Stimulated activated CD4-positive, alpha-beta T cell treated with anti-CD3 and anti-CD28 coated beads, TNF-alpha, amount 100 ng/mL, for 24 hours (primary cell): ENCODE results near the gene HKDC1.
"Not testable (repeated sequence)": the region's sequence is repeated elsewhere in the genome, so short reads cannot be mapped to it uniquely, and the experiment has no call there.

Experiments
- DNase-seq, 3 experiments: peaks; one replicate each; pipeline ENCODE4 v3.0.0-alpha.2; 2020; ENCODE audit warnings: low read depth in 3 of 3

HKDC1 gene, protein sequence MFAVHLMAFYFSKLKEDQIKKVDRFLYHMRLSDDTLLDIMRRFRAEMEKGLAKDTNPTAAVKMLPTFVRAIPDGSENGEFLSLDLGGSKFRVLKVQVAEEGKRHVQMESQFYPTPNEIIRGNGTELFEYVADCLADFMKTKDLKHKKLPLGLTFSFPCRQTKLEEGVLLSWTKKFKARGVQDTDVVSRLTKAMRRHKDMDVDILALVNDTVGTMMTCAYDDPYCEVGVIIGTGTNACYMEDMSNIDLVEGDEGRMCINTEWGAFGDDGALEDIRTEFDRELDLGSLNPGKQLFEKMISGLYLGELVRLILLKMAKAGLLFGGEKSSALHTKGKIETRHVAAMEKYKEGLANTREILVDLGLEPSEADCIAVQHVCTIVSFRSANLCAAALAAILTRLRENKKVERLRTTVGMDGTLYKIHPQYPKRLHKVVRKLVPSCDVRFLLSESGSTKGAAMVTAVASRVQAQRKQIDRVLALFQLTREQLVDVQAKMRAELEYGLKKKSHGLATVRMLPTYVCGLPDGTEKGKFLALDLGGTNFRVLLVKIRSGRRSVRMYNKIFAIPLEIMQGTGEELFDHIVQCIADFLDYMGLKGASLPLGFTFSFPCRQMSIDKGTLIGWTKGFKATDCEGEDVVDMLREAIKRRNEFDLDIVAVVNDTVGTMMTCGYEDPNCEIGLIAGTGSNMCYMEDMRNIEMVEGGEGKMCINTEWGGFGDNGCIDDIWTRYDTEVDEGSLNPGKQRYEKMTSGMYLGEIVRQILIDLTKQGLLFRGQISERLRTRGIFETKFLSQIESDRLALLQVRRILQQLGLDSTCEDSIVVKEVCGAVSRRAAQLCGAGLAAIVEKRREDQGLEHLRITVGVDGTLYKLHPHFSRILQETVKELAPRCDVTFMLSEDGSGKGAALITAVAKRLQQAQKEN

DNA sequence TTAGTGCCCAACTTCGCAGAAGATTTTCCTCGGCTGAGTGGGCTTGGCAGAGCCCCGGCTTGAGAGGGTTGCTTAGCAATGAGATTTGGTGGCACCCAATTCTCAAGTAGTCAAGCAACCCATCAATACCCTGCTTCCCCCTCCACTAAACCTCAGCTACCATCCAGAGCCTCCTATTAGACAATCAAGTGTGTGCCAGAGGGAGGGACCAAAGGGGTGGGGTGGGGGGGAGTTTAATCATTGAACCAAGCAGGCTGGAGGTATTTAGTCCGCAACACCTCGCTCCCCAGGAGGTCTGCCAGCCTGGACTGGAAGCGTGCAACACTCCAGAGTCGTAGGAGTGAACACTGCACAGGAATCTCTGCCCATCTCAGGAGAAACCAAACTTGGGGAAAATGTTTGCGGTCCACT is at the start of gene HKDC1:
Gene HKDC1, plus strand, starts transcription at position 292 of the 411 bp plus-strand sequence. Its CDS starts 104 bp downstream, at position 396.
- DNase-seq: no peak

DNA sequence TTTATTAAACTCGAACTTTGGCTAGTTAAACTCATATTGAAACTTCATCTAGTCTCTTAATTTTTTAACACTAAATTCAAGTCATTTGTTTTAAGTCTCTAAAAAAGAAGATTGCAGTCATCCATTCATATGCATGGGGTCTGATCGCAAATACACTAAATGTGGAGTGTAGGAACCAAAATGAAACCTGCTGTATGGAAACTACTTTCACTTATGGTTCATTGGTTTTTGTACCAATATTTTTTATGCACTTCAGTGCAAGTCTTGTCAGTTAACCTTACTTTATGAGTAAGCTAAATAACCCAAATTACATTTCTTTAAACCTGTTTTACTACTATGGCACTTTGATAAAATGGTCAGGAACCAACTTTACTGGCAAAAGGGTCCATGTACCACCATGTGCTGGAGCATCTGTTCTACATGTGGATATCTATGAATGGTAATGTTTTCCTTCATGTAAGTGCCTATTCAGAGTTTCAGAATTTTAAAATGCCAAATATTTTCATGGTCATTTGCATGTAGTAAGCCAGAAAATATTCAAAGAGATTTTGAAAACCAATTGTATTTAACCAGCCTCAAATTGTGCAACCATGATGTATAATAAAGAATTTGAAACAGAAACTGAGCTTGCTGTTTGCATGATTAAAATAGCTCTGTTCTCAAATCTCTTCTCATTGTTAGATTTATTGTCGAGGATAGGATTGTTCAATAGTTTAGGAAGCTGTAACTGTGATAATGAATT is 47.7 kb upstream of the HKDC1 start:
- DNase-seq: no peak

DNA sequence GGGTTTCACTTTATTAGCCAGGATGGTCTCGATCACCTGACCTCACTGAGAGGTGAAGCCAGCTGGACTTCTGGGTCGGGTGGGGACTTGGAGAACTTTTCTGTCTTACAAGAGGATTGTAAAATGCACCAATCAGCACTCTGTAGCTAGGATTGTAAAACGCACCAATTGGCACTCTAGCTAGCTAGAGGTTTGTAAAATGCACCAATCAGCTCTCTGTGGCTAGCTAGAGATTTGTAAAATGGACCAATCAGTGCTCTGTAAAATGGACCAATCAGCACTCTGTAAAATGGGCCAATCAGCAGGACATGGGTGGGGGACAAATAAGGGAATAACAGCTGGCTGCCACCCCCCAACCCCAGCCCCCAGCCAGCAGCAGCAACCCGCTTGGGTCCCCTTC is 44.8 kb upstream of the HKDC1 start:
- DNase-seq: not testable (repeated sequence)

DNA sequence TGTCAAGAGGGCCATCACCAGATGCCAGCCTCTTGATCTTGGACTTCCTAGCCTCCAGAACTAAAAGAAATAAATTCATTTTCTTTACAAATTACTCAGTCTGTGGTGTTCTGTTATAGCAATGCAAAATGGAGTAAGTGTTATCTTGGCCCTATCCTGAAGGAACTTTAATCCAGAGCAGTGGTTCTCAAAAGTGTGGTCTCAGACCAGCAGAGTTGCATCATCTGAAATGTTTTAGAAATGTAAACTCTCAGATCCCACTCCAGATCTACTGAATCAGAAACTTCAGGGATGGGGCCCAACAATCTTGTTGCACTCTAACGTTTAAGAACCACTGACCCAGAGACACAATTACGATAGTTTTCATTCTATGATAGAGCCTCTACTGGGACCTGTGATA is 43.3 kb upstream of the HKDC1 start:
- DNase-seq: no peak

DNA sequence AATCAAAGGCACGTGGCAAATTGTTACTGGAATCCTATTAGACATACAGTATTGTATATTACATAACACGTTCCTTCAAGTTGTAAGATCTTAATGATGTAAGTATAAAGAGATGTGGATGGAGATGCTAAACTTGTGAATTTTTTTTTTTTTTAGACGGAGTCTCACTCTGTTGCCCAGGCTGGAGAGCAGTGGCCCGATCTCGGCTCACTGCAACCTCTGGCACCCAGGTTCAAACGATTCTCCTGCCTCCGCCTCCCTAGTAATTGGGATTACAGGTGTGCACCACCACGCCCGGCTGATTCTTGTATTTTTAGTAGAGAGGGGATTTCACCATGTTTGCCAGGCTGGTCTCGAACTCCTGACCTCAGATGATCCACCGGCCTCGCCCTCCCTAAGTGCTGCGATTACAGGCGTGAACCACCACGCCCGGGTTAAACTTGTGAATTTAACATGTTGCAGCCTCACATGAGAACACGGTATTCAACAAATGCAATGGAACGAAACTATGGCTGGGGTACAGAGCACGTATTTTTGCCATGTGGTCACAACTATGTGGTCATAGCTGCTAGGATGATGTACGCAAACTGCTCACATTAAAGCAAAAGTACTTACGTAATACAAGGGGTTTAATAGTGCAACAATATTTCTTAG is 40.9 kb upstream of the HKDC1 start:
- DNase-seq: no peak

DNA sequence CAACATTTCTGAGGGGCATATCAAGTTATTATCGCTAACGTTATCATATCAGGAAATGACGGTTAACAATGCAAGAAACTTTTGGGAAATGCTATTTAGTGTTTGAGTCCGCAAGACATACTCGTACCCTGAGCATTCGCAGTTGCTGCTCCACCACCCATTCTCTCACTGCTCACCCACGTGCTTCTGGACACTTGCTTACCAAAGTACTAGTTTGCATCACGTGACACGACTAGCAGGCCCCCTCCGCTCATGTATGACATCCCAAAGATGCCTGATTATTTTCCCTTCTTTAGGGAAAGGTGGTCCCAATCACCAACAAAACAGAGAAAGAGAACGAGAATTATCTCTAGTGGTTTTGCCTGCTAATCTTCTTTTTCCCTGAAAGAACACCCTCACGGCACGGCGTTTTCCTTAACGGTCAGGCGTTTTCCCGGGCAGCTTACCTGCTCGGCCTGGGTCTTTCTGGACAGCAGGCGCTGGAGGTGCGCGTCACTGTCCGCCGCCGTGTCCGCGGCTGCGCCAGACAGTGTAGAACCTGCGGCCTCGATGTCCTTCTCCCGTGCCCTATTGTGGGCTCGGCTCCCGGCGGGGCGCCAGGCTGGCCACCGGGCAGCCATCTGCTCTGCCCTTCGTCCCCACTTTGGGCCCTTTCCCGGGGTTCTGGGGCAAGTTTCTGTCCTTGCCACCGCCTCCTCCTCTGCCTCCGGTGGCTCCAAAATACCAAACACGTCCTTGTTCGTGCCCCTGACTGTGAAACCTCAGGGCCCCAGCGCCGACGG is 40.2 kb upstream of the HKDC1 start, which contains the start of gene SUPV3L1:
Gene SUPV3L1, plus strand, starts transcription at position 492 of the 782 bp plus-strand sequence. Its CDS starts 58 bp downstream, at position 550.
- peak; percentile 67 to 84 (median 78) for DNase-seq

DNA sequence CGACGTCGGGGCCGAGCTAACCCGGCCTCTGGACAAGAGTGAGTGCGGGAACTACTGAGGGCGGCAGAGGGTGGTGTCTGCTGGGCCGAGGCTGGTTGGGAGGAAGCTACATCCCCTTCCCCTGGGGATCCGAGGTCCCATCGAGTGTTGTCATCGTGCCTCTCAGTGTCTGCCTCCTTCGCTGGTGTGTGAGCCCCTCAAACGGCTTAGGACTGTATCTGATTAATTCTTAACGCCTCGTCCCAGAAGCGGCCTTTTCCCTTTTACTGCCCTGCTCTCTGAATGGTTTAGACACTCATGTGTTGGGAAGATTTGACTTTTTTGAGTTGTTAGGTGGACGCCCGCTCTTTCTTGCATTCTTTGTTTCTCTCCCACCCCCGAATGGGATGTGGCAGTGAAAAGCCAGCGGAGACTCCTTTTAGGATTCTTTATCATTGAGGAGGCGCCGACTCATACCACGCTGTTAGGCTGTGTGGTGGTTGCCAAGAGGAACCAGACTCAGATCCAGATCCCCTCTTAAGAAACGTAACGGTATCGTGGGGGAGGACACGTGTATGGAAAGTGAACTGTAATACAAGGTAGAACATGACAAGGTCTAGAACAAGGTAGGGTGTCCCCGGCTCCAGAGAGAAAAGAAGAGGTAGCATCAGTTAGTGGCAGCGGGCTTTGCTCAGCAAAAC is 39.5 kb upstream of the HKDC1 start:
- peak in 1 of 3 experiments; percentile 8 for DNase-seq

DNA sequence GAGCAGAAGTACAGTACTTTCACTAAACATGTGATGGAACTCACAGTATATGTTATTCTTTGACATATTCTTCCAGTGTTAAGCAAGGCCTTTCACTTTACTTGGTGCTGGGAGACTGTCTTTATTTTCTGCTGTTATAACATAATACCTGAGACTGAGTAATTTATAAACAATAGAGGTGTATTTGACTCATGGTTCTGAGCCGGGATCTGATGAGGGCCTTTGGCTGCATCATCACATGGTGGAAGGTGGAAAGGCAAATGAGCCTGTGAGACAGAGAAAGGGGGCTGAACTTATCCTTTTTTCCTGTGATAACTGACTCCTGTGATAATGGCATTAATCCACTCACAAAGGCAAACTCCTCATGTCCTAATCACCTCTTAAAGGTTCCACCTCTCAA is 38.7 kb upstream of the HKDC1 start:
- DNase-seq: no peak

DNA sequence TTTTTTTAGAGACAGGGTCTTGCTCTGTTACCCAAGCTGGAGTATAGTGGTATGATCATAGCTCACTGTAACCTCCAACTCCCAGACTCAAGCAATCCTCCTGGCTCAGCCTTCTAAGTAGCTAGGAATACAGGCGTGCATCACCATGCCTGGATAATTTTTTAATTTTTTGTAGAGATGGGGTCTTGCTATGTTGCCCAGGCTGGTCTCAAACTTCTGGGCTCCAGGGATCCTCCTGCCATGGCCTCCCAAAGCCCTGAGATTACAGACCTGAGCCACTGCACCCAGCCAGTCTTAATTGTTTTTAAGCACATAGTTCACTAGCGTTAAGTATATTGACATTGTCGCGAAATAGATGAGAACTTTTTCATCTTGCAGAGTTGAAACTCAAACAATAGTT is 38.1 kb upstream of the HKDC1 start:
- DNase-seq: no peak

DNA sequence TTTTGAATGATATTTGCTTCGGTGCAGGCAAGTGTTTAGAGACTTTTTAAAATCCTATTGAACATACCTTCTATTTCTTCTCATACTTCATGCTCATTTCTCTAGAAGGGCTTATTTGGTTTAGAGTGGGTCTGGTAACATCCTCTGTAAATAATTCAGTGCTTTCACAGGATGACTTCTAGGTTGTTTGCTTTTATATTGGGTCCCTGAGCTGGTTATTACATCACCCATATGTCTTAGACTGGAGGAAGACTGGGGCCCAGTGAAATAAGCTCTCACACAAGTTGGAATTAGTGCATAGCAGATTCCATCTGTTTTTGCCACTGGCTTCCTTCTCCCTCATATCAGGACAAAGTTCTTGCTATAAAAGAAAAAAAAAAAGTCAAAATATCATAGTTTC is 33.6 kb upstream of the HKDC1 start:
- no peak for DNase-seq

DNA sequence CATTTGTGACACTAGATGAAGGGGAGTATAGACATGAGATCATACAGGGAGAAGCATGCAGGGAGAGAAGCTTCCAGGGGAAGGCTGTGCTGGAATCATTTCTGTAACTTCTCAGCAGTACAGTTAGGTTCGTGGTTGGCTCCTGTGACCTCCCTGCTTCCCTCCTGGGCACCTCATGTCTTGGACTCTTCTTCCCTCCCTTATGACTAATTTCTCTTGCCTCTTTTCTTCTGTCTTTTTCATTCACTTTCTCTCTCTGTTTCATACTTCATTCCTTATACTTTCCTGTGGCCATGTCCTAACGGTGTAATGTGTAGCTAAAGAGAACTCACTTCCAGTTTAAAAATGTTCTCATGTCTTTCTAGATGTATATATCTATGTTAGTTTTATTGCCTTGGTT is 19.1 kb upstream of the HKDC1 start:
- no peak for DNase-seq

DNA sequence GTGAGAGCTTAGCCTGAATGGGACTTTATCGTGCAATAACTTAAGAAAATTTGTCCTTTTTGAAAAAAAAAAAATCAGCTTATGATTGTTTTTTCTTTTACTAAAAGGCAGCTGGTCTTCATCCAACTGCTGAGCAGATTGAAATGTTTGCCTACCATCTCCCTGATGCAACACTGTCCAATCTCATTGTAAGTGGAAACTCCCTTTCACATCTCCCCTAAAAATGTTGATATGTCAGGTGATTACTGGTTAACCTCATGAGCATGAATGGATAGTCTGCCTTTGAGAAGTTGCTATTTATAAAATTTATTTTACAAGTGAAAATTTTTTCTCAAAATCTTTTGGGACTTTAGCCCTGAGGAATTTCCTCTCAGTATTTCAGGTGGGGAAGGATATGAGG is 17.8 kb upstream of the HKDC1 start:
- DNase-seq: no peak

DNA sequence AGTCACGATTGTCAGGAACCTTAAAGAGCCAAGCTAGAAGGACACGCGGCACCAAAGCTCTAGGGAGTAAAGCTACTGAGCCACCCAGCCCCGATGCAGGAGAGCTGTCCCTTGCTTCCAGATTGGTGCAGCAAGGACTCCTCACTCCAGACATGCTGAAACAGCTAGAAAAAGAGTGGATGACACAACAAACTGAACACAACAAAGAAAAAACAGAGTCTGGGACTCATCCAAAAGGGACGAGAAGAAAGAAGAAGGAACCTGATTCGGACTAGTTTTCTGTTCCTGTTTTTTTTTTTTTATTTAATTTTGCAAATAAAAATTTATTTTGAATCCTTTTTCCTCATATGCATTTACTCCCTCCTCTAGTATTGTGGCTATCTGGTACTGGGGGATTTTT is 11.4 kb upstream of the HKDC1 start:
- no peak for DNase-seq

DNA sequence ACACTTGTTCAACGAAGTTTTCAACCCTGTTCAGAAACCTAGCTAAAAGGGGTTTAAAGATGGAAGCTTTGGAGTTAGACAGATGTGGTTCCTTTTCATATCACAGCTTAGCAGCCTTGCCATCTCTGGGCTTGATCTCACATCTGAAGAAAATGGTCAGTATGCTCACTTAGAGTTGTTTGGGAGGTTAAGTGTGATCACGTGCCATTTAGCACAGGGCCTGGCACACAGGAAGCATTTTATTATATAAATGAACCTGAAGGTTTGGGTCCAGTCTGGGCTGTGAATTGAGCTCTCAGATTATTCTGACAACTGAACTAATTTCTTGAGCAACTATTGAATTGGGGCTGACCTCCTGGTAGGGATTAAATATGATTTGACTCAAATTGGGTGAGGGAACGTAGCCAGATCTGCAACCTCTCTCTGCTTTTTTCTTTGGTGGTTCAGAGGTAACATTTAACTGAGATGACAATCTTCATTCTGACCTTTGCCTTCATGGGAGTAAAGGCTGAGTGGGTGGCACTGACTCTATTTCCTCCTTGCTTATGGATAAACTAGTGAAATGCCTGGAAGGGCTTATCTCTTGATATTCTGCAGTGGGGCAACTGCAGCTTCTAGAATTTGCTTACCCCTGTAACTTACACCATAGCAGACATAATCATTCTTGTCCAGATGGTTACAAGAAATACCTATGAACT is 10.2 kb upstream of the HKDC1 start:
- DNase-seq: no peak

DNA sequence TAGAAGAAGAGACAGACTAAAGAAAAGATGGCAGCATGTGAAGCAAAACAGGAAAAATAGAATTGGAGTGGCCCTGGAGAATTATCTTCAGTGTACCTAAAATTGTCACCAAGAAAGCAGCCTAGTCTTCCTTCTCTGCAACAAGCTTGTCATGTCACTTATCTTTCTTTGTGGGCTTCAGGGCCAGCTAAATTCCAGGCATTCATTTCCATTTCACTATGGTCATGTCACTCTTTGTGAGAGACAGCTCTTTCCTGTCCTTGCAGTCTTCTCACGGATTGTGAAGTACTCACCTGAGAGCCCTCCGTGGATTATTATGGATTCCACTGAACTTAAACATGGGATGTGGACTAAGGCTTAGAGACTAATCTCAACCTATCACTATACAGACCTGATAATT is 9.0 kb upstream of the HKDC1 start:
- DNase-seq: no peak

DNA sequence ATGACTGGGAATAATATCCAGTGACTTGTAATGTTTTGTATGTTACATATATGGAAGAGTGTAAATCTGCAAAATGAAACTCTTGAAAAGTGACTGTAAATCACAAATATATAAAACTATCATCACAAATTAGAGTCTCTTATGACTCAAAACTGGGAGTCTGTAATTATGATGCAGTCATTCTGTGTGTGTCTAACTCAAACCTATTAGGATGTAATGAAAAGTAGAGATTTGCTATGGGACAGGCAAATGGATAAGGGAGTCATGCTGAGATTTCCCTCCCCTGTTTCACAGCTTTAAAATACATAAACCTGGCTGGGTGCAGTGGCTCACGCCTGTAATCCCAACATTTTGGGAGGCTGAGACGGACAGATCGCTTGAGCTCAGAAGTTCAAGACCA is 8.6 kb upstream of the HKDC1 start:
- no peak for DNase-seq

DNA sequence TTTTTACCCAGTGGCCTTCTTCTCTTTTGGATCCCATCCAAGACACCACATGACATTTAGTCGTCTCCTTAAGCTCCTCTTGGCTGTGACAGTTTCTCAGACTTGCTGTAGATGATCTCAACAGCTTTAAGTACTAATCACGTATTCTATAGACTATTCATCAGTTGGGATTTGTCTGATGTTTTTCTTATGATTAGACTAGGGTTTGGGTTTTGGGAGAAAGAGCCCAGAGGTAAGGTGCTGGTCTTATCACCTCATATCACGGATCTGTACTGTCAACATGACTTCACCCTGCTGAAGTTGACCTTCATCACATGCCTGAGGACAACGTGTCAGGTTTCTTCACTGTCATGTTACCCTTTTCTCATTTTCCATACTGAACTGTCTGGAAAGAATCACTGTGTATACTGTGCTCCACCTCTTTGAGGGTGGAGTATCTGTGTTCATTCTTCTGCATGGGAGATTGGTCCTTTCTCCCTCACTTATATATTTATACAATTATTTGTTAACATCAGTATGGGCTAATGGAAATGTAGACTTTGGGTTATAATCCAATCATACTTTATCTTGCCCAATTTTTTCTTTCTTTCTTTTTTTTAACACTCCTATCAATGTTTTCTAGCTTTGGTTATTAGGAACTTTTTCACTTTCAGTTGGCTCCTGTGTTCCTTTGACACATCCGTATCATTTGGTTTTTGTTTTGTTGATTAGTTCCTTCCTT is 6.4 kb upstream of the HKDC1 start:
- DNase-seq: no peak

DNA sequence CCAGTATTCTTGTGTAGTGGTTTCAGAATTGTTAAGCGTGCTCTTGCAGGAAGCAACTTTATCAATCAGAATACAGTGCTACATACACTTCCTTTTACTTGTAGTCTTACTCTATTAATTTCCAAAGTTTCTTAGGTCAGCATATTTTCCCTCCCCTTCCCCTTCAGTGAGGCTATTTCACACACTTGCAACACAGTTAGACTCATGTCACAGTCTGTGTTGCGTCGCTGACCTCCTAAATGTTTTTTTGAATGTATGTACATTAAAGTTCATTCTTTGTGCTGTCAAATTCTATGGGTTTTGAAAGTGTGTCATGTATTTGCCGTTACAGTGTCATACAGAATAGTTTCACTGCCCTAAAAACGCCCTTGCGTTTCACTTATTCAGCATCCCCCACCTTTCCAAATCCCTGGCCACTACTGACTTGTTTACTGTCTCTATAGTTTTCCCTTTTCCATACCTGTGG is 5.4 kb upstream of the HKDC1 start:
- no peak for DNase-seq
